Inferior parietal cortex (tissue), 1 donor: ENCODE data around the gene SHMT1.

ENCODE experiments used
- DNase-seq: peaks from one replicate; pipeline ENCODE4 v3.0.0-alpha.2; 2016; ENCODE audit errors: extremely low spot score

SHMT1 gene

GRCh38 chr17:18291718-18292540, 71.4 kb downstream of the SHMT1 start:
- no peak for DNase-seq

GRCh38 chr17:18285296-18285695, 78.1 kb downstream of the SHMT1 start:
- DNase-seq = no peak

GRCh38 chr17:18281788-18282187, 81.6 kb downstream of the SHMT1 start:
- DNase-seq = no peak

- no peak for DNase-seq
Measured at GRCh38 chr17:18280766-18281371, 82.5 kb downstream of the SHMT1 start.

GRCh38 chr17:18280249-18280648, 83.1 kb downstream of the SHMT1 start:
- no peak for DNase-seq

GRCh38 chr17:18278867-18279266, 84.5 kb downstream of the SHMT1 start:
- no peak for DNase-seq
